H1 (cell line): ENCODE measurements around the gene SLC35F1. TPM values are rescaled to one million over a fixed set of nuclear protein-coding genes. Genes with fewer than 3 reads are reported as not detected.

Source experiments
- CTCF ChIA-PET: fragments of 300-600 bp; sonication (Branson Sonifier 250); formaldehyde crosslinking; loops from one replicate; lab custom pipeline; 2021; ENCODE audit not compliant: partially characterized antibody; lab: Charles Lee
- POLR2A ChIA-PET: fragments of 300-600 bp; sonication (Branson Sonifier 250); formaldehyde crosslinking; loops from one replicate; lab custom pipeline; 2021; ENCODE audit warnings: inconsistent platforms; ENCODE audit not compliant: partially characterized antibody; lab: Charles Lee
- DNase-seq, 2 experiments: peaks; one replicate each; pipeline versions ENCODE4 v3.0.0 to v3.0.0-alpha.2; 2010 to 2022; ENCODE audit warnings: low spot score in 2 of 2, low read depth in 1 of 2, mixed read lengths in 1 of 2
- FAIRE-seq: peaks from 2 replicates; lab custom pipeline; 2011; peaks lifted over from hg19 to GRCh38; lab: Jason Lieb, UNC
- H2AFZ ChIP-seq: 2 replicates; pipeline ENCODE4 v1.8.1; 2012; ENCODE audit warnings: low read length, inconsistent platforms
- H2AK5ac ChIP-seq: 2 replicates; pipeline ENCODE4 v1.6.1; 2013; ENCODE audit warnings: low read depth, low read length
- H2BK120ac ChIP-seq: replicated peaks from 2 replicates; pipeline ENCODE3; 2013; ENCODE audit warnings: low read depth, low read length, inconsistent platforms
- H2BK12ac ChIP-seq: 2 replicates; pipeline ENCODE4 v1.6.1; 2013; ENCODE audit warnings: low read depth, low read length
- H2BK15ac ChIP-seq: 2 replicates; pipeline ENCODE4 v1.6.1; 2013; ENCODE audit warnings: low read length
- H2BK20ac ChIP-seq: 2 replicates; pipeline ENCODE4 v1.6.1; 2013; ENCODE audit warnings: low read length
- H2BK5ac ChIP-seq: 2 replicates; pipeline ENCODE4 v1.6.1; 2013; ENCODE audit warnings: low read depth, low read length
- H3K14ac ChIP-seq: 2 replicates; pipeline ENCODE4 v1.6.1; 2013; ENCODE audit warnings: inconsistent platforms; ENCODE audit not compliant: insufficient read length
- H3K18ac ChIP-seq: 2 replicates; pipeline ENCODE4 v1.6.1; 2013; ENCODE audit warnings: low read length; ENCODE audit errors: extremely low read depth
- H3K23ac ChIP-seq: 2 replicates; pipeline ENCODE4 v1.6.1; 2013; ENCODE audit warnings: inconsistent platforms; ENCODE audit not compliant: insufficient read length
- H3K23me2 ChIP-seq: 2 replicates; pipeline ENCODE4 v1.6.1; 2013; ENCODE audit warnings: low read depth, low read length
- H3K27ac ChIP-seq: 2 replicates; pipeline ENCODE4 v1.6.1; 2011; ENCODE audit warnings: low read depth, low read length, inconsistent platforms
- H3K27me3 ChIP-seq, 4 experiments: replicated peaks in 1 of 4; 1 replicate in 1 of 4; 2 replicates in 3 of 4; pipeline versions ENCODE4 v1.6.1 to v1.8.1; 2011 to 2013; ENCODE audit warnings: low read length in 3 of 4, mild to moderate bottlenecking in 3 of 4, inconsistent platforms in 2 of 4, mixed read lengths in 2 of 4, moderate library complexity in 1 of 4; ENCODE audit not compliant: control insufficient read depth in 3 of 4, insufficient read depth in 3 of 4; ENCODE audit errors: extremely low read depth in 1 of 4
- H3K36me3 ChIP-seq, 4 experiments: 2 replicates each; pipeline versions ENCODE4 v1.6.1 to v1.8.1; 2011 to 2013; ENCODE audit warnings: mild to moderate bottlenecking in 4 of 4, low read length in 3 of 4, moderate library complexity in 2 of 4, control low read depth in 1 of 4, inconsistent platforms in 1 of 4; ENCODE audit not compliant: insufficient read depth in 4 of 4, control insufficient read depth in 2 of 4
- H3K4ac ChIP-seq: replicated peaks from 2 replicates; pipeline ENCODE3; 2013; ENCODE audit warnings: low read length, low read depth, mixed read lengths, inconsistent platforms; ENCODE audit not compliant: insufficient read length
- H3K4me1 ChIP-seq, 4 experiments: replicated peaks in 1 of 4; 1 replicate in 1 of 4; 2 replicates in 3 of 4; pipeline versions ENCODE4 v1.6.1 to v1.8.1; 2011 to 2013; ENCODE audit warnings: low read length in 3 of 4, inconsistent platforms in 2 of 4, mixed read lengths in 1 of 4; ENCODE audit not compliant: insufficient read depth in 4 of 4, control insufficient read depth in 3 of 4
- H3K4me2 ChIP-seq, 2 experiments: 2 replicates each; pipeline versions ENCODE4 v1.6.1 to v1.8.1; 2011 to 2013; ENCODE audit warnings: low read depth in 2 of 2, low read length in 2 of 2, control low read depth in 1 of 2, inconsistent platforms in 1 of 2, mild to moderate bottlenecking in 1 of 2; ENCODE audit not compliant: insufficient read depth in 1 of 2
- H3K4me3 ChIP-seq, 4 experiments: fragments of 200-600, 300-600 bp in 1 of 4; sonication (generic), shearing (Covaris generic), sonication (Bioruptor Twin) in 1 of 4; 2 replicates each; pipeline versions ENCODE4 v1.5.1 to v1.8.1; 2011 to 2016; ENCODE audit warnings: low read length in 4 of 4, low read depth in 3 of 4, control low read depth in 2 of 4, inconsistent platforms in 2 of 4, mild to moderate bottlenecking in 2 of 4, mixed read lengths in 1 of 4, moderate library complexity in 1 of 4; ENCODE audit not compliant: insufficient read depth in 2 of 4; ENCODE audit errors: extremely low read depth in 1 of 4
- H3K56ac ChIP-seq: replicated peaks from 2 replicates; pipeline ENCODE3; 2013; ENCODE audit warnings: low read depth, mild to moderate bottlenecking, mixed read lengths, low read length, inconsistent platforms; ENCODE audit not compliant: insufficient read length
- H3K79me1 ChIP-seq: 2 replicates; pipeline ENCODE4 v1.6.1; 2013; ENCODE audit warnings: low read depth, low read length, control low read depth
- H3K79me2 ChIP-seq, 2 experiments: 2 replicates each; pipeline versions ENCODE4 v1.6.1 to v1.8.1; 2012 to 2013; ENCODE audit warnings: low read length in 2 of 2, mild to moderate bottlenecking in 2 of 2, inconsistent platforms in 1 of 2; ENCODE audit not compliant: insufficient read depth in 2 of 2, control insufficient read depth in 1 of 2
- H3K9ac ChIP-seq, 4 experiments: replicated peaks in 1 of 4; 1 replicate in 1 of 4; 2 replicates in 3 of 4; pipeline versions ENCODE4 v1.6.1 to v1.8.1; 2011 to 2013; ENCODE audit warnings: low read depth in 3 of 4, low read length in 3 of 4, control low read depth in 2 of 4, mild to moderate bottlenecking in 2 of 4, moderate library complexity in 2 of 4, inconsistent platforms in 1 of 4; ENCODE audit errors: extremely low read depth in 1 of 4
- H3K9me3 ChIP-seq, 2 experiments: 2 replicates each; pipeline versions ENCODE4 v1.6.1 to v1.8.1; 2012 to 2013; ENCODE audit warnings: mild to moderate bottlenecking in 2 of 2, moderate library complexity in 2 of 2, control low read depth in 1 of 2, inconsistent platforms in 1 of 2, low read depth in 1 of 2, low read length in 1 of 2, mixed read lengths in 1 of 2; ENCODE audit not compliant: insufficient read depth in 2 of 2
- H4K20me1 ChIP-seq, 2 experiments: replicated peaks in 1 of 2; 2 replicates each; pipeline versions ENCODE3 to v1.8.1; 2011 to 2013; ENCODE audit warnings: inconsistent platforms in 2 of 2, low read length in 2 of 2, mild to moderate bottlenecking in 1 of 2; ENCODE audit not compliant: insufficient read depth in 2 of 2, control insufficient read depth in 1 of 2
- H4K5ac ChIP-seq: 2 replicates; pipeline ENCODE4 v1.6.1; 2013; ENCODE audit warnings: low read length, low read depth, mixed read lengths, inconsistent platforms; ENCODE audit not compliant: insufficient read length
- H4K8ac ChIP-seq: 2 replicates; pipeline ENCODE4 v1.8.0; 2013; ENCODE audit warnings: mild to moderate bottlenecking, moderate library complexity, low read length, inconsistent platforms; ENCODE audit not compliant: insufficient read depth; ENCODE audit errors: extremely low read depth
- H4K91ac ChIP-seq: replicated peaks from 2 replicates; pipeline ENCODE3; 2013; ENCODE audit warnings: low read length, mixed read lengths, inconsistent platforms; ENCODE audit not compliant: insufficient read length
- CTBP2 ChIP-seq: IDR thresholded peaks from 2 replicates; pipeline ENCODE4 v1.7.0; 2011; ENCODE audit warnings: borderline replicate concordance, mild to moderate bottlenecking, moderate library complexity, mixed read lengths, low read length; ENCODE audit not compliant: insufficient read depth, insufficient read length
- GTF2F1 ChIP-seq: IDR thresholded peaks from 2 replicates; pipeline ENCODE4 v1.6.1; 2012; ENCODE audit warnings: low read depth, low read length, improper control_type of control experiment, borderline replicate concordance
- HDAC6 ChIP-seq: IDR thresholded peaks from one replicate; pipeline ENCODE4 v1.7.1; 2012; ENCODE audit warnings: low read depth, mild to moderate bottlenecking, inconsistent platforms, low read length, moderate library complexity
- JUN ChIP-seq: IDR thresholded peaks from 2 replicates; pipeline ENCODE4 v1.6.1; 2011; ENCODE audit warnings: low read depth, mild to moderate bottlenecking, improper control_type of control experiment, low read length
- NANOG ChIP-seq: IDR thresholded peaks from 2 replicates; pipeline ENCODE4 v1.6.1; 2011; ENCODE audit warnings: low read length, low read depth, mild to moderate bottlenecking, inconsistent platforms; ENCODE audit not compliant: insufficient read depth, poor library complexity, severe bottlenecking
- RBBP5 ChIP-seq: IDR thresholded peaks from 2 replicates; pipeline ENCODE4 v1.7.1; 2012; ENCODE audit warnings: low read depth, mild to moderate bottlenecking, inconsistent platforms, low read length, moderate library complexity, borderline replicate concordance
- RXRA ChIP-seq: IDR thresholded peaks from 2 replicates; pipeline ENCODE4 v1.6.1; 2011; ENCODE audit warnings: low read depth, mild to moderate bottlenecking, low read length, moderate library complexity; ENCODE audit not compliant: insufficient read depth
- WGBS, 2 experiments: shearing (Covaris generic) in 1 of 2; methylation state at CpG; one replicate each; pipeline versions ENCODE4 v1.1.6 to v1.1.7; 2013 to 2015; ENCODE audit warnings: low lambda C conversion rate in 2 of 2, mixed read lengths in 2 of 2, inconsistent platforms in 1 of 2, low coverage in 1 of 2, missing lambda C conversion rate in 1 of 2; ENCODE audit not compliant: insufficient replicate concordance in 2 of 2, insufficient coverage in 1 of 2, insufficient read length in 1 of 2; ENCODE audit errors: extremely low coverage in 1 of 2, missing lambda C conversion rate in 1 of 2; 5-methylcytosine and 5-hydroxymethylcytosine counted together
- polyA plus RNA-seq, 7 experiments: library from polyadenylated mRNA; depleted of rRNA in 3 of 7; stranded (reverse) in 5 of 7; unstranded in 2 of 7; fragments of >200 nt in 5 of 7; fragments of 200-250 nt in 2 of 7; gene quantifications; 1 replicate in 5 of 7; 2 replicates in 1 of 7; 4 replicates in 1 of 7; pipeline versions ENCODE4 v1.2.1 to v1.2.3, GENCODE V29; 2011 to 2013; ENCODE audit warnings: missing spikeins in 2 of 7, mixed read lengths in 2 of 7
- total RNA-seq: library from RNA; stranded (reverse); fragmentation: NEBNext Ultra II Directional; extraction: Animal tissue kit (Norgen Biotek cat#: 25700); gene quantifications from 2 replicates; pipeline ENCODE4 v1.2.1, GENCODE V29; 2021

SLC35F1 gene
- total and polyA plus RNA-seq, 2 of the 8 experiments (the other 6 are each of a cell fraction or from before 2014, with no cell fraction given) = 7.0 to 10.0 TPM

DNA sequence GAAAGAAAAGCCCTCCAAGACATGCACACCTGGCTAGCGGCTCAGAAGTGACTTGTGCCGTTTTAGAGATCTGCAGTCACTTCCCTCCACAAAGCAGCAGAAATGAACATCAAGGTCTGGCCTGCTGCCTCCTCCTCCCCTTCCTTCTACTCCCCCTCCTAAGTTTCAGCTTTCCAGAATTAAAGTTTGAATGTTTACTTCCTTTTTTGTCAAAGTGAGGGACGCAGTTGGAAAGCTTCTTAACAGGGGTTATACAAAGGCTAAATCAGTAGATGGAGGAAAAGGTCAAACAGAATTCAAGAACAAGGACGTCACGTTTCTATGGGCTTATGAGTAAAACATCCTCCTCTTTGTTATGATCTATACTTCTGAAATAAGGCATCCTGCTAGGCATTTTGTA lies 227.7 kb downstream of the SLC35F1 start:
- H3K4ac ChIP-seq = no peak overlapping the region
- FAIRE-seq = no peak
- TF ChIP-seq HDAC6 (no peak), JUN (no peak), NANOG (no peak), RBBP5 (no peak), CTBP2 (no peak), GTF2F1 (no peak), RXRA (no peak)
- TF ChIP-seq, all 59 proteins: peak for 0
- Histone ChIP-seq H2BK120ac (no peak overlapping the region), H3K4me1 (no peaks in the 10 kb centered on the region), H3K79me2 (no peaks in the 10 kb centered on the region), H4K8ac (no peak overlapping the region), H2BK20ac (no peak overlapping the region), H2BK12ac (no peak overlapping the region), H3K23me2 (no peaks in the 10 kb centered on the region), H2AK5ac (no peak overlapping the region), H3K18ac (no peak overlapping the region), H3K14ac (no peak overlapping the region), H3K9ac (no peak overlapping the region), H3K9me3 (no peaks in the 10 kb centered on the region), H3K27me3 (no peaks in the 10 kb centered on the region), H3K4me2 (no peak overlapping the region), H3K27ac (no peak overlapping the region), H3K23ac (no peak overlapping the region), H3K36me3 (no peaks in the 10 kb centered on the region), H4K5ac (no peak overlapping the region), H2BK15ac (no peak overlapping the region), H4K91ac (no peak overlapping the region), H3K79me1 (no peaks in the 10 kb centered on the region), H3K56ac (no peak overlapping the region), H3K4me3 (no peak overlapping the region), H2BK5ac (no peak overlapping the region), H2AFZ (no peak overlapping the region), H4K20me1 (no peaks in the 10 kb centered on the region)
- 89% methylated on average over 5 of the region's 5 CpGs; no CpG with 5 or more reads in 1 of the 2 experiments for WGBS, 2 experiments
- no peak for DNase-seq
- POLR2A ChIA-PET = no interaction called here
- CTCF ChIA-PET = no interaction called here
